GM19240 (cell line): ENCODE results near the gene UBASH3B.

Experiments used
- DNase-seq: peaks from one replicate; pipeline ENCODE4 v3.0.0; 2011; ENCODE audit warnings: low spot score; ENCODE audit not compliant: insufficient read length

Gene UBASH3B

GRCh38 chr11:122751292-122752070 lies 96.0 kb downstream of the UBASH3B start:
- DNase-seq: no peak

- DNase-seq: no peak
These were observed 98.5 kb downstream of the UBASH3B start for GRCh38 chr11:122754028-122754427.

- DNase-seq: no peak
These were observed 99.2 kb downstream of the UBASH3B start for GRCh38 chr11:122754553-122755322.

- no peak for DNase-seq
These were observed 99.9 kb downstream of the UBASH3B start for GRCh38 chr11:122755409-122755808.

- DNase-seq: no peak
These were observed 100.4 kb downstream of the UBASH3B start for GRCh38 chr11:122755941-122756340.

- no peak for DNase-seq
These were observed 100.9 kb downstream of the UBASH3B start for GRCh38 chr11:122756417-122756816.

GRCh38 chr11:122757201-122757600 lies 101.7 kb downstream of the UBASH3B start:
- DNase-seq: no peak

GRCh38 chr11:122758339-122758738 lies 102.8 kb downstream of the UBASH3B start:
- DNase-seq: no peak

GRCh38 chr11:122758974-122759373 lies 103.5 kb downstream of the UBASH3B start:
- DNase-seq: no peak

- DNase-seq: no peak
These were observed 107.6 kb downstream of the UBASH3B start for GRCh38 chr11:122763108-122763507.

GRCh38 chr11:122764371-122765090 lies 109.0 kb downstream of the UBASH3B start:
- no peak for DNase-seq

GRCh38 chr11:122765487-122766131 lies 110.1 kb downstream of the UBASH3B start:
- no peak for DNase-seq

- no peak for DNase-seq
These were observed 113.7 kb downstream of the UBASH3B start for GRCh38 chr11:122769126-122769780.

GRCh38 chr11:122772945-122773344 lies 117.4 kb downstream of the UBASH3B start:
- DNase-seq: no peak

- DNase-seq: no peak
These were observed 118.3 kb downstream of the UBASH3B start for GRCh38 chr11:122773781-122774266.

- no peak for DNase-seq
These were observed 120.3 kb downstream of the UBASH3B start for GRCh38 chr11:122775675-122776271.

GRCh38 chr11:122776546-122776945 lies 121.0 kb downstream of the UBASH3B start:
- no peak for DNase-seq

GRCh38 chr11:122777343-122777742 lies 121.8 kb downstream of the UBASH3B start:
- DNase-seq: no peak

- DNase-seq: no peak
These were observed 122.6 kb downstream of the UBASH3B start for GRCh38 chr11:122778148-122778547.

- no peak for DNase-seq
These were observed 123.6 kb downstream of the UBASH3B start for GRCh38 chr11:122779047-122779629.
